Ammon's horn (tissue), 1 donor: ENCODE data around the gene NPAS4.
"Not testable (repeated sequence)": the region's sequence is repeated elsewhere in the genome, so short reads cannot be mapped to it uniquely, and the experiment has no call there.

Source experiments
- DNase-seq: peaks from one replicate; pipeline ENCODE4 v3.0.0-alpha.2; 2016; ENCODE audit warnings: low spot score

Gene NPAS4

GRCh38 chr11:66417000-66417399 lies 3.8 kb upstream of the NPAS4 start:
- DNase-seq = peak; percentile 73

DNA sequence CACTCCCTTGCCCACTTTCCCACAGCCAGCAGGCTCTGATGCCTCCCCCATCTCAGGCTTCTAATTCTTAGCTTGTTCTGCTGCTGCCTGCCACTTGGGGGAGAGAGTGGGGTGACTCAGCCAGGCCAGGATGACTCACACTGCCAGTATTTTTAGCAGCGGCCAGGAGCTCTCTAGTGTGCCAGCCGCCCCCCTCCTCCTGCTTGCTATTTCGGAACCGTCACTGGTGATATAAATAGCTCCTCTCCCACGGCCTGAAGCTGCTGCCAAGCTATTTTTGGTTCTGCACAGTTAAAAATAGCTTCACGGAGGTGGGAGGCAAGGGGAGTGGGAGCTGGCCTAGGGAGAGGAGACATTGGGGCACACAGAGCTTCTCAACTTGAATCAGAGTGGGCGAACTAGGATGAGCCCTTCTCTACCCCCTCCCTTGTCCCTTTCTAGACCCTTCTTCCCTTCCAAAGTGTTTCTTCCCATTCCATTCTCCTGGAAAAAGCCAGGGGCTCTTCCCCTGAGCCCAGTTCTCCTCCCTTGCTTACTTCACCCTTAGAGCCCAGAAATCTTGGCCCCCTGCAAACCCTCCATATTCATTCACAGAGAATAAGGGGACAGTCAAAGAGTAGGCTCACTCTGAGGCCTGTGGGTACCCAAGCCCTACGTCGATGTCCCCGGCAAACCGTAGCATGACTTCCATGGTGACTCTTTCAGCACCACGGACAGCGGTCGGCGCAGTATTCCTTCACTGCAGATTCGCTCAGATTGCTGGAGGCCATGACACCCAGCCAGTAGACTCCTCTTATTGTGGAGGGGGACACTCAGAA lies 2.5 kb upstream of the NPAS4 start:
- DNase-seq = peak; percentile 83

DNA sequence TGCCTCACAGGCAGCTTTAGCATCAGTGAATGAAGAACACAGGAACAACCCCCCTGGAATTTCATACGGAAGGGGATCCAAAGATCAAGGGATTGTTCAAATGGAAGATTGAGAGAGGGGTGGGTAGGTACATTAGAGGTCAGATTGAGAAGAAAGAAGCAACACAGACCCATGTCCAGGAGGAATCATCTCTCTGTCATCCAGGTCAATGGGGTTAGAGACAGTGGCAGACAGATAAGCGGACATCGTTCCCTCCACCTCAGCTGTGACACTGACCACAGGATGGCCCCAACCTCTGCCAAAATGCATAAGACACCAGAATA lies 1.9 kb upstream of the NPAS4 start:
- DNase-seq = no peak

GRCh38 chr11:66419825-66420224 lies 1.0 kb upstream of the NPAS4 start:
- DNase-seq = no peak

DNA sequence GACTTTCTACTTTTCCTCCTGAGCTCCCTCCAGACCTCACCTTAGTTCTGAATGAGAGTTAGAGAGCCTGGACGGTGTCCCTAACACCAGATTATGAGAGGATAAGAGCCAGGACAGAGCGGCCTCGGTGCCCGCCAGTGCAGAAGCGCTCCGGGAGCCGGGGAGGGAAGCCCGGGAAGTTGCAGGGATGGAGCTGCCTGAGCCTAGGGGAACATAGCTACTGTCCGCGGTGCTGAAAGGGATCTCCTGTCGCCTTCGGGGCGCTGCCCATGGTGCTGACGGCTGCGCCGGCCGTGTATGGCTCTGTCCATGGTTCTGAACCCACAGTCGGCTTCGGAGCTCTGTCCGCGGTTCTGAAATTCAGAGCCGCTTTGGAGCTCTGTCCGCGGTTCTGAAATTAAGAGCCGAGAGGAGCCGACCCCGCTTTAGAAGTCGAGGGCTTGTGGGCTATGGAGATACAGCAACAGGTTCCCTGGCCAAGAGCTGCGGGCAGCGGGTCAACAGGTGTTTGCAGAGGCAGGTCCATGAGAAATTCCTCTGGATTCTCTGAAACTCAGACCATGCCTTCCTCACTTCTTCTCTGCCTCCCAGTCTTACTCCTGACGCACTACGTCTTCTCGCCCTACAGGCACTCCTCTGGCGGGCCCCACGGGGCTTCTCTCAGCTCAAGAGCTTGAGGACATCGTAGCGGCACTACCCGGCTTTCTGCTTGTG lies 814 bp downstream of the NPAS4 start:
- DNase-seq = peak; percentile 92

GRCh38 chr11:66426314-66426713 lies 5.5 kb downstream of the NPAS4 start:
- DNase-seq = no peak

DNA sequence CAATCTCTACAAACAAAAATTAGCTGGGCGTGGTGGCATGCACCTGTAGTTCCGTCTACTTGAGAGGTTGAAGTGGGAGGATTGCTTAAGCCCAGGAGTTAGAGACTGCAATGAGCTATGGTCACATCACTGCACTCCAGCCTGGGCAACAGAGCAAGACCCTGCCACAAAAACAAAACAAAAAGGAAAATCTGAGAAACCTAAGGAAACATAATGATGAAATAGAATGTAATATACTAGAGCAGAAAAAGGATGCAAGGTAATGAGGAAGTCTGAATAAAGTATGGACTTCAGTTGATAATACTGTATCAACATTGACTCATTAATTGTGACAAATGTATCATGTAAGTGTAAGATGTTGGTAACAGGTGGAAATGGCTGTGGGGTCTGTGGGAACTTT lies 8.1 kb downstream of the NPAS4 start:
- DNase-seq = no peak

DNA sequence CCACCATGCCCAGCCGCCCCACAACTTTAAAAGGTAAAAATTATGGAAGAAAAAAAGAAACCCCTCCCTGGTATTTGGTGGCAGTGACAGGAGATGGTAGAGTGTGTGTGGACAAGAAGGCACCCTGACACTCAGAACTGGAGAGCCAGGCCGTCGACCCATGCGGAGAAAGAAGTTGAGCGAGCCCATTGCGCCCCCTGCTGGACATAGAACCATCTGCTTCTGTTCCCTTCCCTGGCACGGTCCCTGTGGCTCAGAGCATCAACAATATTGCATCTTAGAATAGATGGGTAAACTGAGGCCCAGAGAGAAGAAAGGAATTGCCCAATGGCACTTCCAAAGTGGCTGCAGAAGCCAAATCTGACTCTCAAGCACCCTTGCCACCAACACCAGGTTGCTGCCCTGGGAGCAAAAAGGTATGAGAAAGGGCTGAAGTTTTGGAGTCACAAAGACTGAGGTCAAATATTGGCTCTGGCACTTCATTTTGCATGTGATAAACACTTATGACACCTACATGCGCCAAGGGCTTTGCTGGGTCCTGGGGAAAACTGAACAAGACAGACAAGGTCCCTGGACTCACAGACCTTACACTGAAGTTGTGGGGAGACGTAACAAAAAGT lies 9.3 kb downstream of the NPAS4 start:
- DNase-seq = peak; percentile 87

DNA sequence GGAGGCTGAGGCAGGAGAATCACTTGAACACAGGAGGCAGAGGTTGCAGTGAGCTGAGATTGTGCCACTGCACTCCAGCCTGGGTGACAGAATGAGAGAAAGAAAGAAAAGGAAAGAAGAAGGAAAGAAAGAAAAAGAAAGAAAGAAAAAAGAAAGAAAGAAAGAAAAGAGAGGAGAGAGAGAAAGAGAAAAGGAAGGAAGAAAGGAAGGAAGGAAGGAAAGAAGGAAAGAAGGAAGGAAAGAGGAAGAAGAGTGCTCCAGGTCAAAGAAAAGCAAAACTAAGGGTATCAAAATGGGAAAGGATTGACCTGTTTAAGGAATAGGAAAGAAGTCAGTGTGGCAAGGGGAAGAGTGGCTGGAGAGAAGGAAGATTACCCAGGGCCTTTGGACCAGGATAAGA lies 10.5 kb downstream of the NPAS4 start:
- not testable (repeated sequence) for DNase-seq

- not testable (repeated sequence) for DNase-seq
Observed at GRCh38 chr11:66431871-66432329, 11.1 kb downstream of the NPAS4 start.

GRCh38 chr11:66432597-66432996 lies 11.8 kb downstream of the NPAS4 start:
- no peak for DNase-seq

DNA sequence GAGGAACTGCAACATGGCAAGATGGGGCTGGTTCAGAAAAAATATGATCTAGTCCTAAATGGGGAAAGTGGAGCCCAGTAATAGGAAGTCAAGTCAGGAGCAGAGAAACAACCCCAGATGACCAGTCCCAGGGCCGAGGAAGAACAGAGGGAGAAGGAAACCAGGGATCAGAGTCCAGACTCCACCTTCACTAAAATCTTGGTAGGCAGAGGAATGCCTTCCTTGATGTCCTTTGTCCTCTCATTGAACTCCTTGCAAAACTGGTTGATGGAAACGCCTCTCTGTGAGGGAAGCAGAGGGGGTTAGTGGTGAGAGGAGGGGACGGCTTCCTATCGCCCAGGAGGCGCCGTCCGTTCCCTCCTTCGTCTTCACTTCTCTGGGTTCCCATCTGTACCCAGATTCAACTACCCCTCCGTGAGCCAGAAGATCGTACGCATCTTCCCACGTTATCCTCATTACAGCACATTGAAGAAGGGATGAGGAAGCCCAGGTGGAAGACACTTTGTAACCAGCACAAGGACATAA lies 17.2 kb downstream of the NPAS4 start:
- no peak for DNase-seq

GRCh38 chr11:66438504-66439466 lies 17.9 kb downstream of the NPAS4 start, which contains the start of gene MRPL11:
Gene MRPL11, minus strand, starts transcription at chr11:66438848. Its CDS starts 94 bp downstream, at chr11:66438754.
- peak; percentile 96 for DNase-seq

- DNase-seq = not testable (repeated sequence)
Observed at GRCh38 chr11:66440101-66440939, 19.5 kb downstream of the NPAS4 start.

DNA sequence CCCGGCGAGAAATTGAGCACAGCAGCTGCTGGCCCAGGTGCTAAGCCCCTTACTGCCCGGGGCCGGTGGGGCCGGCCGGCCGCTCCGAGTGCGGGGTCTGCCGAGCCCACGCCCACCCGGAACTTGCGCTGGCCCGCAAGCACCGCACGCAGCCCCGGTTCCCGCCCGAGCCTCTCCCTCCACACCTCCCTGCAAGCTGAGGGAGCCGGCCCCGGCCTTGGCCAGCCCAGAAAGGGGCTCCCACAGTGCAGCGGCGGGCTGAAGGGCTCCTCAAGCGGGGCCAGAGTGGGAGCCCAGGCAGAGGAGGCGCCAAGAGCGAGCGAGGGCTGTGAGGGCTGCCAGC lies 20.1 kb downstream of the NPAS4 start:
- DNase-seq = not testable (repeated sequence)

- DNase-seq = peak; percentile 56
Observed at GRCh38 chr11:66443602-66444001, 22.8 kb downstream of the NPAS4 start.

- DNase-seq = no peak
Observed at GRCh38 chr11:66447012-66447411, 26.2 kb downstream of the NPAS4 start.

- DNase-seq = no peak
Observed at GRCh38 chr11:66448523-66448922, 27.7 kb downstream of the NPAS4 start.

DNA sequence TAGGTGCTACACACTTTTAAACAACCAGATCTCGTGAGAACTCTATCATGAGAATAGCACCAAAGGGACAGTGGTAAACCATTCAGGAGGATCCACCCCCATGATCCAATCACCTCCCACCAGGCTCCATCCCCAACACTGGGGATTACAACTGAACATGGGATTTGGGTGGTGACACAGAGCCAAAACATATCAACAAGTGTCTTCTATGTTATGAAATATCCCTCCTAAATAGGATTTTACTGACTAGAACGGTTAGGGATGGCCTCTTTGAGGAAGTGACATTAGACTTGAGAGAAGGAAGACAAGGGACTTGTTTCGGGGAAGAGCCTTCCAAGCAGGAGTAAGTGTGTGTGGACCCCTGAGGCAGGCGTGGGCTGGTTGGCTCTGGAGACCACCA lies 29.7 kb downstream of the NPAS4 start:
- DNase-seq = no peak

- no peak for DNase-seq
Observed at GRCh38 chr11:66451663-66452062, 30.8 kb downstream of the NPAS4 start.

- DNase-seq = no peak
Observed at GRCh38 chr11:66454247-66454646, 33.4 kb downstream of the NPAS4 start.
